H9 (cell line): ENCODE data around the gene LOXHD1. TPM values are rescaled to one million over a fixed set of nuclear protein-coding genes. Genes with fewer than 3 reads are reported as not detected.

Source experiments
- DNase-seq: peaks from one replicate; pipeline ENCODE4 v3.0.0-alpha.2; 2017
- H2AFZ ChIP-seq: one replicate; pipeline ENCODE4 v1.6.1; 2013; ENCODE audit warnings: mild to moderate bottlenecking, low read length, control low read depth, moderate library complexity
- H2AK5ac ChIP-seq: 2 replicates; pipeline ENCODE4 v1.6.1; 2013; ENCODE audit warnings: low read length, control low read depth, mixed read lengths; ENCODE audit not compliant: insufficient read length
- H2BK120ac ChIP-seq: one replicate; pipeline ENCODE4 v1.6.1; 2013; ENCODE audit warnings: low read depth, mild to moderate bottlenecking, low read length, control low read depth, inconsistent platforms; ENCODE audit not compliant: poor library complexity, severe bottlenecking
- H2BK12ac ChIP-seq: 2 replicates; pipeline ENCODE4 v1.6.1; 2013; ENCODE audit warnings: low read length, control low read depth, mixed read lengths, low read depth; ENCODE audit not compliant: insufficient read length
- H2BK15ac ChIP-seq: 2 replicates; pipeline ENCODE4 v1.6.1; 2013; ENCODE audit warnings: low read depth, low read length, control low read depth
- H2BK20ac ChIP-seq: one replicate; pipeline ENCODE4 v1.6.1; 2013; ENCODE audit warnings: low read depth, mild to moderate bottlenecking, low read length, control low read depth, inconsistent platforms; ENCODE audit not compliant: poor library complexity, severe bottlenecking
- H2BK5ac ChIP-seq: 2 replicates; pipeline ENCODE4 v1.6.1; 2013; ENCODE audit warnings: low read length, control low read depth, mixed read lengths; ENCODE audit not compliant: insufficient read length
- H3K14ac ChIP-seq: 2 replicates; pipeline ENCODE4 v1.6.1; 2013; ENCODE audit warnings: low read length, control low read depth; ENCODE audit not compliant: insufficient read depth
- H3K18ac ChIP-seq: 2 replicates; pipeline ENCODE4 v1.6.1; 2013; ENCODE audit warnings: low read depth, mild to moderate bottlenecking, mixed read lengths, low read length, control low read depth; ENCODE audit not compliant: insufficient read length
- H3K23ac ChIP-seq: 2 replicates; pipeline ENCODE4 v1.6.1; 2013; ENCODE audit warnings: low read length, control low read depth, mixed read lengths, low read depth; ENCODE audit not compliant: insufficient read length
- H3K23me2 ChIP-seq: 2 replicates; pipeline ENCODE4 v1.6.1; 2013; ENCODE audit warnings: low read depth, mild to moderate bottlenecking, mixed read lengths, low read length, control low read depth; ENCODE audit not compliant: insufficient read length, poor library complexity, severe bottlenecking
- H3K27ac ChIP-seq: 2 replicates; pipeline ENCODE4 v1.5.1; 2013; ENCODE audit warnings: low read length, control low read depth, mixed read lengths, low read depth; ENCODE audit not compliant: insufficient read length
- H3K27me3 ChIP-seq: 2 replicates; pipeline ENCODE4 v1.6.1; 2013; ENCODE audit warnings: low read length, control low read depth, inconsistent platforms; ENCODE audit not compliant: insufficient read depth
- H3K4ac ChIP-seq: 2 replicates; pipeline ENCODE4 v1.6.1; 2013; ENCODE audit warnings: low read depth, mild to moderate bottlenecking, control low read depth, inconsistent platforms, low read length, moderate library complexity
- H3K4me1 ChIP-seq: 2 replicates; pipeline ENCODE4 v1.6.1; 2013; ENCODE audit warnings: low read length, control low read depth, inconsistent platforms; ENCODE audit not compliant: insufficient read depth
- H3K4me2 ChIP-seq: 2 replicates; pipeline ENCODE4 v1.6.1; 2013; ENCODE audit warnings: low read length, control low read depth, mixed read lengths; ENCODE audit not compliant: insufficient read length, insufficient read depth
- H3K56ac ChIP-seq: 2 replicates; pipeline ENCODE4 v1.6.1; 2013; ENCODE audit warnings: low read depth, mild to moderate bottlenecking, mixed read lengths, low read length, control low read depth; ENCODE audit not compliant: insufficient read length
- H3K79me1 ChIP-seq: 2 replicates; pipeline ENCODE4 v1.6.1; 2013; ENCODE audit warnings: low read depth, mild to moderate bottlenecking, moderate library complexity, low read length, control low read depth, inconsistent platforms; ENCODE audit not compliant: insufficient read depth, poor library complexity, severe bottlenecking
- H3K79me2 ChIP-seq: 2 replicates; pipeline ENCODE4 v1.6.1; 2013; ENCODE audit warnings: low read length, control low read depth, inconsistent platforms; ENCODE audit not compliant: insufficient read depth
- H3K9ac ChIP-seq: 2 replicates; pipeline ENCODE4 v1.6.1; 2013; ENCODE audit warnings: low read length, control low read depth, mixed read lengths; ENCODE audit not compliant: insufficient read length; ENCODE audit errors: extremely low read depth
- H3K9me3 ChIP-seq: one replicate; pipeline ENCODE4 v1.6.1; 2013; ENCODE audit warnings: low read depth, low read length, inconsistent platforms; ENCODE audit not compliant: control insufficient read depth
- H3T11ph ChIP-seq: one replicate; pipeline ENCODE4 v1.6.1; 2013; ENCODE audit warnings: mild to moderate bottlenecking, low read length, control low read depth, inconsistent platforms
- H4K20me1 ChIP-seq: one replicate; pipeline ENCODE4 v1.6.1; 2013; ENCODE audit not compliant: control insufficient read depth, insufficient read length, insufficient read depth
- H4K5ac ChIP-seq: 2 replicates; pipeline ENCODE4 v1.6.1; 2013; ENCODE audit warnings: low read depth, mild to moderate bottlenecking, mixed read lengths, low read length, control low read depth; ENCODE audit not compliant: insufficient read length
- H4K8ac ChIP-seq: replicated peaks from 2 replicates; pipeline ENCODE4 v1.6.1; 2013; ENCODE audit warnings: low read length, control low read depth, mixed read lengths, low read depth; ENCODE audit not compliant: insufficient read length
- H4K91ac ChIP-seq: 2 replicates; pipeline ENCODE4 v1.6.1; 2013; ENCODE audit warnings: low read depth, mild to moderate bottlenecking, moderate library complexity, mixed read lengths, low read length, control low read depth; ENCODE audit not compliant: insufficient read length
- H3K27ac Mint-ChIP-seq, 3 experiments: 2 replicates in 2 of 3; 3 replicates in 1 of 3; pipeline ENCODE4 v1.8.0; 2020 to 2021; ENCODE audit warnings: mixed read lengths in 3 of 3, mild to moderate bottlenecking in 1 of 3, moderate library complexity in 1 of 3
- H3K27me3 Mint-ChIP-seq: 2 replicates; pipeline ENCODE4 v1.8.0; 2021; ENCODE audit warnings: low read depth, mild to moderate bottlenecking, moderate library complexity, mixed read lengths
- H3K36me3 Mint-ChIP-seq, 3 experiments: 2 replicates in 2 of 3; 3 replicates in 1 of 3; pipeline ENCODE4 v1.8.0; 2020 to 2021; ENCODE audit warnings: low read depth in 3 of 3, mixed read lengths in 3 of 3; ENCODE audit not compliant: insufficient read depth in 1 of 3
- H3K4me1 Mint-ChIP-seq, 2 experiments: 2 replicates each; pipeline ENCODE4 v1.8.0; 2020; ENCODE audit warnings: mixed read lengths in 2 of 2
- H3K4me3 Mint-ChIP-seq, 2 experiments: 2 replicates in 1 of 2; 3 replicates in 1 of 2; pipeline ENCODE4 v1.8.0; 2020 to 2021; ENCODE audit warnings: mild to moderate bottlenecking in 2 of 2, mixed read lengths in 2 of 2, moderate library complexity in 1 of 2
- H3K9me3 Mint-ChIP-seq, 2 experiments: 2 replicates in 1 of 2; 3 replicates in 1 of 2; pipeline ENCODE4 v1.8.0; 2020; ENCODE audit warnings: mild to moderate bottlenecking in 2 of 2, mixed read lengths in 2 of 2, moderate library complexity in 1 of 2
- CTCF ChIP-seq: fragments of 200-600 bp; sonication (generic); conservative IDR thresholded peaks from 3 replicates; pipeline ENCODE4 v1.8.0; 2021; ENCODE audit warnings: antibody characterized with exemption, mild to moderate bottlenecking
- WGBS: extraction: QIAGEN DNeasy Blood & Tissue Kit; methylation state at CpG from one replicate; pipeline ENCODE4 v1.1.7; 2013; ENCODE audit warnings: missing lambda C conversion rate, low lambda C conversion rate, mixed read lengths; ENCODE audit not compliant: insufficient read length; ENCODE audit errors: extremely low coverage; 5-methylcytosine and 5-hydroxymethylcytosine counted together
- total RNA-seq: library from RNA; stranded (reverse); gene quantifications from 2 replicates; pipeline ENCODE4 v1.2.1, GENCODE V29; 2021

The LOXHD1 gene
- total RNA-seq, 1 experiment from 2014 or later: 0.07 TPM

GRCh38 chr18:46510386-46510785, 146.6 kb downstream of the LOXHD1 start:
- TF ChIP-seq CTCF: no peak
- WGBS: no CpG with 5 or more reads among the region's 6 CpGs

More at GRCh38 chr18:46510386-46510785, 146.6 kb downstream of the LOXHD1 start:
- Histone ChIP-seq H3K27me3 (no peaks in the 10 kb centered on the region), H3K23me2 (no peaks in the 10 kb centered on the region), H3K79me1 (no peaks in the 10 kb centered on the region), H2AFZ (no peak overlapping the region), H3K18ac (no peak overlapping the region), H4K20me1 (no peaks in the 10 kb centered on the region), H4K91ac (no peak overlapping the region), H3K9ac (no peak overlapping the region), H3K27ac (no peak overlapping the region), H2BK120ac (no peak overlapping the region), H4K5ac (no peak overlapping the region), H2BK5ac (no peak overlapping the region), H3K4me1 (no peaks in the 10 kb centered on the region), H3K14ac (no peak overlapping the region), H3T11ph (no peak overlapping the region), H3K23ac (no peak overlapping the region), H3K56ac (no peak overlapping the region), H2BK12ac (no peak overlapping the region), H2AK5ac (no peak overlapping the region), H4K8ac (no peak overlapping the region), H2BK20ac (no peak overlapping the region), H2BK15ac (no peak overlapping the region), H3K79me2 (no peaks in the 10 kb centered on the region), H3K9me3 (no peaks in the 10 kb centered on the region), H3K4me2 (no peak overlapping the region), H3K4ac (no peak overlapping the region)
- Mint-ChIP-seq H3K27ac (no peak overlapping the region), H3K4me1 (no peaks in the 10 kb centered on the region), H3K27me3 (peaks cover 15% of the 10 kb centered on the region), H3K4me3 (no peak overlapping the region), H3K9me3 (no peaks in the 10 kb centered on the region; a peak in 1 of 5 replicates), H3K36me3 (no peaks in the 10 kb centered on the region)
- DNase-seq: peak; percentile 2
